Ovary (tissue), 9 donors: ENCODE data around the gene SLC9B1. TPM values are rescaled to one million over a fixed set of nuclear protein-coding genes. Genes with fewer than 3 reads are reported as not detected.
A peak's percentile ranks its signal among the peaks of the same experiment; 100 is the strongest.
"Not testable (repeated sequence)": the region's sequence is repeated elsewhere in the genome, so short reads cannot be mapped to it uniquely, and the experiment has no call there.

Experiments used
- DNase-seq, 5 donors: peaks; one replicate each; pipeline ENCODE4 v3.0.0-alpha.2; 2019 to 2020
- H3K27ac ChIP-seq, 2 donors: fragments of 200-600 bp; one replicate each; pipeline versions ENCODE4 v1.5.1 to v1.8.0; 2019 to 2022
- H3K27me3 ChIP-seq: fragments of 200-600 bp; one replicate; pipeline ENCODE4 v1.8.0; 2022
- H3K36me3 ChIP-seq: fragments of 200-600 bp; sonication (generic); one replicate; pipeline ENCODE4 v1.5.1; 2019
- H3K4me1 ChIP-seq: one replicate; pipeline ENCODE4 v1.8.1; 2013; ENCODE audit warnings: mild to moderate bottlenecking, moderate library complexity; ENCODE audit not compliant: insufficient read depth
- H3K4me3 ChIP-seq: fragments of 200-600 bp; sonication (generic); one replicate; pipeline ENCODE4 v1.5.1; 2017
- H3K9me3 ChIP-seq, 2 donors: fragments of 200-600 bp in 1 of 2; sonication (generic) in 1 of 2; one replicate each; pipeline versions ENCODE4 v1.5.1 to v1.8.1; 2013 to 2019; ENCODE audit warnings: mild to moderate bottlenecking in 1 of 2, moderate library complexity in 1 of 2
- EP300 ChIP-seq: sonication (generic); formaldehyde crosslinking; IDR thresholded peaks from one replicate; pipeline ENCODE4 v1.6.1; 2017; ENCODE audit warnings: antibody characterized with exemption
- POLR2A ChIP-seq: fragments of 450-650 bp; IDR thresholded peaks from one replicate; pipeline ENCODE4 v1.6.1; 2017; ENCODE audit warnings: antibody characterized with exemption, mild to moderate bottlenecking, moderate library complexity
- WGBS, 3 donors: extraction: QIAGEN DNeasy Blood & Tissue Kit in 1 of 3; methylation state at CpG; one replicate each; pipeline versions ENCODE4 v1.1.5 to v1.1.7; 2013 to 2017; 5-methylcytosine and 5-hydroxymethylcytosine counted together
- intact Hi-C, 4 donors: fragments of 100-400 bp; cut with DNase I; formaldehyde crosslinking; loops; one replicate each; pipeline versions ENCODE4 v1.11.0 to v1.15.1; 2022 to 2023
- polyA plus RNA-seq, 2 donors: library from polyadenylated mRNA; stranded (reverse); fragments of 200-250 nt in 1 of 2; fragments of 350-450 nt in 1 of 2; fragmentation: Illumina TruSeq in 1 of 2; extraction: RNeasy Lipid Tissue Mini Kit (QIAGEN cat#74804) in 1 of 2; gene quantifications; one replicate each; pipeline ENCODE4 v1.2.3, GENCODE V29; 2013 to 2014
- total RNA-seq, 7 donors: library from RNA; depleted of rRNA in 2 of 7; stranded (reverse); fragments of >200 nt in 2 of 7; fragmentation: NEBNext Ultra II Directional in 3 of 7; extraction: Animal tissue kit (Norgen Biotek cat#: 25700) in 3 of 7; gene quantifications; one replicate each; pipeline versions ENCODE4 v1.1.0 to v1.2.4, GENCODE V29; 2016 to 2023
- TF ChIP-seq, protein P1 (sequence below), 3 donors: fragments of 450-650 bp in 2 of 3; fragments of 200-600 bp in 1 of 3; IDR thresholded peaks; one replicate each; pipeline versions ENCODE4 v1.5.1 to v1.8.0; 2016 to 2022; ENCODE audit warnings: antibody characterized with exemption in 3 of 3, mild to moderate bottlenecking in 1 of 3
- donor health status: DM: no; HTN: no; CAD: no; lungs with moderate emphysema.
- donor health status: DM: no; HTN: no; CAD: no.
- donor health status: Bipolar disorder and iron deficiency.
- donor health status: DM: yes; HTN: yes; CAD: no.
- donor health status: DM: no; HTN: no; CAD: no.
- donor health status: DM: yes; HTN: yes; CAD: no.

SLC9B1 gene
- total and polyA plus RNA-seq, 9 donors = 0.83 to 3.8 (median 2.0) TPM

GRCh38 chr4:102868781-102869568, 150.5 kb downstream of the SLC9B1 start, which contains the start of gene CISD2:
Gene CISD2, plus strand, starts transcription at chr4:102868992. Its CDS starts 93 bp downstream, at chr4:102869085.
- Histone ChIP-seq H3K4me3 (peak within 1 kb of the TSS; percentile 63), H3K9me3 (no peaks in the 10 kb centered on the region), H3K27me3 (no peaks in the 10 kb centered on the region), H3K36me3 (no peaks in the 10 kb centered on the region), H3K27ac (peak within 1 kb of the TSS; percentile 89 to 93), H3K4me1 (peaks cover 2% of the 10 kb centered on the region)
- intact Hi-C loops = loop anchor here in 2 of 4 donors (1.0 to 2.0 kb wide), 3 partner anchors 41 to 368 kb away; partner anchors contain the start of genes NFKB1 (in 1 of the 2) and UBE2D3 (in 1 of the 2)
- peak; percentile 91 to 95 (median 93) for DNase-seq
- peak; percentile 90 for TF ChIP-seq POLR2A
- TF ChIP-seq EP300 = no peak
- TF ChIP-seq, protein P1, sequence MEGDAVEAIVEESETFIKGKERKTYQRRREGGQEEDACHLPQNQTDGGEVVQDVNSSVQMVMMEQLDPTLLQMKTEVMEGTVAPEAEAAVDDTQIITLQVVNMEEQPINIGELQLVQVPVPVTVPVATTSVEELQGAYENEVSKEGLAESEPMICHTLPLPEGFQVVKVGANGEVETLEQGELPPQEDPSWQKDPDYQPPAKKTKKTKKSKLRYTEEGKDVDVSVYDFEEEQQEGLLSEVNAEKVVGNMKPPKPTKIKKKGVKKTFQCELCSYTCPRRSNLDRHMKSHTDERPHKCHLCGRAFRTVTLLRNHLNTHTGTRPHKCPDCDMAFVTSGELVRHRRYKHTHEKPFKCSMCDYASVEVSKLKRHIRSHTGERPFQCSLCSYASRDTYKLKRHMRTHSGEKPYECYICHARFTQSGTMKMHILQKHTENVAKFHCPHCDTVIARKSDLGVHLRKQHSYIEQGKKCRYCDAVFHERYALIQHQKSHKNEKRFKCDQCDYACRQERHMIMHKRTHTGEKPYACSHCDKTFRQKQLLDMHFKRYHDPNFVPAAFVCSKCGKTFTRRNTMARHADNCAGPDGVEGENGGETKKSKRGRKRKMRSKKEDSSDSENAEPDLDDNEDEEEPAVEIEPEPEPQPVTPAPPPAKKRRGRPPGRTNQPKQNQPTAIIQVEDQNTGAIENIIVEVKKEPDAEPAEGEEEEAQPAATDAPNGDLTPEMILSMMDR (IDR thresholded peaks at IDR 0.05) = peak in 1 of 3 donors; percentile 32
- 0 to 1% (median 0%) methylated on average over 60 to 71 of the region's 71 CpGs for WGBS, 3 donors

DNA sequence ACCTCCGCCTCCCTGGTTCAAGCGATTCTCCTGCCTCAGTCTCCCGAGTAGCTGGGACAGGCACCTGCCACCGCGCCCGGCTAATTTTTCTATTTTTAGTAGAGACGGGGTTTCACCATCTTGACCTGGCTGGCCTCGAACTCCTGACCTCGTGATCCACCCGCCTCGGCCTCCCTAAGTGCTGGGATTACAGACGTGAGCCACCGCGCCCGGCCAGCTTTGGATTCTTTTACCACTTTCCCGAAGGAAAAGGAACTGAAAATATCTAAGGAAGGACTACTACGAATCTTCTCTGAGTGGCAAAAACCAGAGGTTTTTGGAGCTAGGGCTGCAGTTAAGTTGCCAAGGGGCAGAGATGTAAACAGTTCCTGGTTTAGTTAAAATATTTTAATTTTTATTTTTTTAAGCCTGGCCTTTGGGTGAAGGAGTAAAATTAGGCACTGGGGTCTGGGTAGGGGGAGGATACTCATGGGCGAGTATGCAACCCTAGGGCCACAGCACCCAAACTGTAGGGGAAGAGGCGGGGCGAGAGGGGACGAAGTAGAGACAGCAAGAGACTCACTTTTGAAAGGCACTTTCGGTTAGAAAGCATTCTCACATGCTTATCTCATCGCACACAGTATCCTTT, 151.2 kb downstream of the SLC9B1 start:
- no peaks in the 10 kb centered on the region for H3K4me1 ChIP-seq
- peak; percentile 18 to 68 (median 53) for DNase-seq
- H3K9me3 ChIP-seq = no peaks in the 10 kb centered on the region
- 5 to 16% (median 8%) methylated on average over 23 of the region's 23 CpGs for WGBS, 3 donors
- intact Hi-C loops = loop anchor here in 2 of 4 donors (1.0 to 2.0 kb wide), 3 partner anchors 40 to 367 kb away; partner anchors contain the start of genes NFKB1 (in 1 of the 2) and UBE2D3 (in 1 of the 2)
- H3K27ac ChIP-seq = peak overlapping the region; percentile 89 to 93
- TF ChIP-seq, protein P1 (IDR thresholded peaks at IDR 0.05) = no peak
- TF ChIP-seq POLR2A = no peak
- TF ChIP-seq EP300 = no peak
- H3K4me3 ChIP-seq = peak overlapping the region; percentile 63
- H3K27me3 ChIP-seq = no peaks in the 10 kb centered on the region
- H3K36me3 ChIP-seq = no peaks in the 10 kb centered on the region

DNA sequence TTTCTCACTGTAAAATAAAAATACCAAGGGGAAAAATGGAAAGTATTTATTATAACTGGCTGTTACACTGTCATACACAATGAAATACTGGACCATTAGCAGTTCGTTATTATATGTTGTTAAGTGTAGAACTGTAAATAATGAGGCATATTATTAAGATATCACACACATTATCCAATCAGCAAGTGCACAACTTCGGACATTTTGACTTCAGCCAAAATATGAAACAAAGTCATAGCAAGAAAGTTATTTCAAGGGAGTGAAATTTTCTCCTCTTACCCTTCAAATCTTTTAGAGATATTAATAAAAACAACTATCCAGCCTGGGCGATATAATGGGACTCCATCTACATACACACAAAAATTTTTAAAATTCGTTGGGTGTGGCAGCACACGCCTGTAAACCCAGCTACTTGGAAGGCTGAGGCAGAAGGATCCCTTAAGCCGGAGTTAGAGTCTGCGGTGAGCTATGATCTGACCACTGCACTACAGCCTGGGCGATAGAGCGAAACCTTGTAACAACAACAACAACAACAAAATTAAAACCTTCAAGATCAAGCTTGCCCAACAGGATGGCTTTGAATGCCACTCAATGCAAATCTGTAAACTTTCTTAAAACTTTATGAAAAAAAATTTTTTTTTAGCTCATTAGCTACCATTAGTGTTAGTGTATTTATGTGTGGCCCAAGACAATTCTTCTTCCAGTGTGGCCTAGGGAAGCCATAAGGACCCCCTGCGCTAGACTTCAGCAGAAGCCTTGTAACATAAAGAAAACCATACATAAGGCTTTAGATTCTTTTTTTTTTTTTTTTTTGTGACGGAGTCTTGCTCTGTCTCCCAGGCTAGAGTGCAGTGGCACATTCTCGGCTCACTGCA, 152.0 kb downstream of the SLC9B1 start:
- intact Hi-C loops = loop anchor here in 2 of 4 donors (1.0 to 2.0 kb wide), 3 partner anchors 39 to 367 kb away; partner anchors contain the start of genes NFKB1 (in 1 of the 2) and UBE2D3 (in 1 of the 2)
- Histone ChIP-seq H3K36me3 (no peaks in the 10 kb centered on the region), H3K27ac (peak overlapping the region; percentile 89 to 93), H3K4me3 (peak overlapping the region; percentile 63), H3K4me1 (no peaks in the 10 kb centered on the region), H3K27me3 (no peaks in the 10 kb centered on the region), H3K9me3 (no peaks in the 10 kb centered on the region)
- no peak for DNase-seq
- whole genome bisulfite sequencing, 3 donors = 66 to 81% (median 74%) methylated on average over 12 of the region's 12 CpGs
- TF ChIP-seq EP300 (no peak), POLR2A (no peak)
- TF ChIP-seq, protein P1 (IDR thresholded peaks at IDR 0.05) = no peak

GRCh38 chr4:102865327-102865726, 154.2 kb downstream of the SLC9B1 start:
- H3K4me3 ChIP-seq, intact Hi-C loops, DNase-seq, H3K36me3 ChIP-seq, H3K4me1 ChIP-seq, H3K27ac ChIP-seq, H3K27me3 ChIP-seq, H3K9me3 ChIP-seq: not testable (repeated sequence)
- 91 to 97% (median 95%) methylated on average over 5 of the region's 5 CpGs for WGBS, 3 donors
